ENCODE data around the gene UFL1.
"Not testable (repeated sequence)": the region's sequence is repeated elsewhere in the genome, so short reads cannot be mapped to it uniquely, and the experiment has no call there.

UFL1 gene

GRCh38 chr6:96521644-96522464 lies at the start of gene UFL1:
UFL1 (plus strand) TSS chr6:96521806; CDS start chr6:96521874, 68 bp downstream.
- DNase-seq: peak; percentile 47

GRCh38 chr6:96472291-96472690 lies 49.3 kb upstream of the UFL1 start:
- not testable (repeated sequence) for DNase-seq

- DNase-seq: no peak
Observed at GRCh38 chr6:96478695-96479094, 42.9 kb upstream of the UFL1 start.

GRCh38 chr6:96491926-96492325 lies 29.7 kb upstream of the UFL1 start:
- DNase-seq: no peak

GRCh38 chr6:96499781-96500180 lies 21.8 kb upstream of the UFL1 start:
- no peak for DNase-seq

- no peak for DNase-seq
Observed at GRCh38 chr6:96502915-96503314, 18.7 kb upstream of the UFL1 start.

GRCh38 chr6:96505363-96505762 lies 16.2 kb upstream of the UFL1 start:
- no peak for DNase-seq

GRCh38 chr6:96509281-96509680 lies 12.3 kb upstream of the UFL1 start:
- DNase-seq: no peak

- no peak for DNase-seq
Observed at GRCh38 chr6:96520171-96521115, 1.2 kb upstream of the UFL1 start.

GRCh38 chr6:96521306-96521643 lies 331 bp upstream of the UFL1 start:
- no peak for DNase-seq

GRCh38 chr6:96522465-96523009 lies 931 bp downstream of the UFL1 start:
- DNase-seq: no peak

- no peak for DNase-seq
Observed at GRCh38 chr6:96528193-96528592, 6.6 kb downstream of the UFL1 start.

- DNase-seq: no peak
Observed at GRCh38 chr6:96532399-96532798, 10.8 kb downstream of the UFL1 start.

- DNase-seq: no peak
Observed at GRCh38 chr6:96537726-96538125, 16.1 kb downstream of the UFL1 start.

- DNase-seq: no peak
Observed at GRCh38 chr6:96542702-96543101, 21.1 kb downstream of the UFL1 start.

GRCh38 chr6:96545882-96546281 lies 24.3 kb downstream of the UFL1 start:
- no peak for DNase-seq

- no peak for DNase-seq
Observed at GRCh38 chr6:96547654-96548053, 26.0 kb downstream of the UFL1 start.

GRCh38 chr6:96554558-96554957 lies 33.0 kb downstream of the UFL1 start:
- no peak for DNase-seq

- DNase-seq: not testable (repeated sequence)
Observed at GRCh38 chr6:96559740-96560139, 38.1 kb downstream of the UFL1 start.

- no peak for DNase-seq
Observed at GRCh38 chr6:96562886-96563285, 41.3 kb downstream of the UFL1 start, which contains the start of gene FHL5. FHL5 (plus strand) TSS chr6:96563128; CDS start chr6:96603614, 40,486 bp downstream.

GRCh38 chr6:96563853-96564252 lies 42.2 kb downstream of the UFL1 start:
- DNase-seq: no peak

GRCh38 chr6:96570053-96570452 lies 48.4 kb downstream of the UFL1 start:
- no peak for DNase-seq

GRCh38 chr6:96571551-96571950 lies 49.9 kb downstream of the UFL1 start:
- no peak for DNase-seq

- no peak for DNase-seq
Observed at GRCh38 chr6:96575359-96575758, 53.8 kb downstream of the UFL1 start.
